ENCODE data around the gene DAZ2. TPM values are rescaled to one million over a fixed set of nuclear protein-coding genes. Genes with fewer than 3 reads are reported as not detected.
"Not testable (repeated sequence)": the region's sequence is repeated elsewhere in the genome, so short reads cannot be mapped to it uniquely, and the experiment has no call there.

The DAZ2 gene
- total and polyA plus RNA-seq, 10 of the 15 experiments (the other 5 are each of a cell fraction or from before 2014, with no cell fraction given), result not detected

- CTCF ChIA-PET; POLR2A ChIA-PET; in situ Hi-C loops (cut with MboI); H3K79me2 ChIP-seq (ENCODE audit: control insufficient read depth, insufficient read depth, low read length); intact Hi-C loops (cut with micrococcal nuclease; ENCODE audit: unreplicated experiment); ATAC-seq; H2AFZ ChIP-seq (ENCODE audit: control insufficient read depth, low read depth, low read length); H3K27me3 ChIP-seq (replicated peaks in 1 of 2; ENCODE audit: control insufficient read depth in 2 of 2, insufficient read depth in 2 of 2, low read length in 1 of 2); H3K4me2 ChIP-seq (ENCODE audit: control insufficient read depth, insufficient read depth); DNase-seq (ENCODE audit: low read depth, low spot score); H3K9me3 ChIP-seq (replicated peaks; ENCODE audit: control insufficient read depth, insufficient read depth, low read length); H3K4me1 ChIP-seq (ENCODE audit: control insufficient read depth, insufficient read depth, low read length); H4K20me1 ChIP-seq (ENCODE audit: control insufficient read depth, insufficient read depth); FAIRE-seq; H3K36me3 ChIP-seq (ENCODE audit: control insufficient read depth in 2 of 2, insufficient read depth in 2 of 2, low read length in 1 of 2); H3K4me3 ChIP-seq; SMC1A ChIA-PET (ENCODE audit: uncharacterized antibody, unreplicated experiment); RAD21 ChIA-PET (ENCODE audit: unreplicated experiment); H3K9ac ChIP-seq (ENCODE audit: control insufficient read depth, insufficient read depth, low read length); BruUV-seq (replicated peaks); H3K27ac ChIP-seq (ENCODE audit: control insufficient read depth, insufficient read depth): not testable (repeated sequence)
- WGBS (ENCODE audit: insufficient coverage, insufficient replicate concordance, low lambda C conversion rate, missing lambda C conversion rate), result no CpG with 5 or more reads among the region's 4 CpGs
Observed at GRCh38 chrY:23209802-23210495, 9.4 kb upstream of the DAZ2 start.

GRCh38 chrY:23210681-23211080, 8.7 kb upstream of the DAZ2 start:
- SMC1A ChIA-PET (ENCODE audit: uncharacterized antibody, unreplicated experiment); H3K9ac ChIP-seq (ENCODE audit: control insufficient read depth, insufficient read depth, low read length); ATAC-seq; in situ Hi-C loops (cut with MboI); FAIRE-seq; H3K79me2 ChIP-seq (ENCODE audit: control insufficient read depth, insufficient read depth, low read length); H4K20me1 ChIP-seq (ENCODE audit: control insufficient read depth, insufficient read depth); intact Hi-C loops (cut with micrococcal nuclease; ENCODE audit: unreplicated experiment); H2AFZ ChIP-seq (ENCODE audit: control insufficient read depth, low read depth, low read length); POLR2A ChIA-PET; BruUV-seq (replicated peaks); H3K27ac ChIP-seq (ENCODE audit: control insufficient read depth, insufficient read depth); H3K4me2 ChIP-seq (ENCODE audit: control insufficient read depth, insufficient read depth); RAD21 ChIA-PET (ENCODE audit: unreplicated experiment); CTCF ChIA-PET; H3K36me3 ChIP-seq (ENCODE audit: control insufficient read depth in 2 of 2, insufficient read depth in 2 of 2, low read length in 1 of 2); H3K4me1 ChIP-seq (ENCODE audit: control insufficient read depth, insufficient read depth, low read length); H3K9me3 ChIP-seq (replicated peaks; ENCODE audit: control insufficient read depth, insufficient read depth, low read length); H3K4me3 ChIP-seq; DNase-seq (ENCODE audit: low read depth, low spot score); H3K27me3 ChIP-seq (replicated peaks in 1 of 2; ENCODE audit: control insufficient read depth in 2 of 2, insufficient read depth in 2 of 2, low read length in 1 of 2): not testable (repeated sequence)
- no CpG with 5 or more reads among the region's 4 CpGs for WGBS (ENCODE audit: insufficient coverage, insufficient replicate concordance, low lambda C conversion rate, missing lambda C conversion rate)

Other genes starting within 250 kb of the DAZ2 start
- not detected in 2 replicates for gene BPY2, start 235.3 kb upstream of the DAZ2 start, total RNA-seq (2014; rRNA removed)
- gene BPY2, start 235.3 kb upstream of the DAZ2 start, total RNA-seq (2014; rRNA removed; fragmentation: Illumina TruSeq; extraction: Trizol), result not detected in 2 replicates
- not detected in 2 replicates for gene BPY2, start 235.3 kb upstream of the DAZ2 start, total RNA-seq (2021)
- not detected in 2 replicates for gene BPY2, start 235.3 kb upstream of the DAZ2 start, polyA plus RNA-seq (2011; rRNA removed)
- gene BPY2, start 235.3 kb upstream of the DAZ2 start, polyA plus RNA-seq (2014; fragmentation: Illumina TruSeq; extraction: Trizol), result not detected in 2 replicates
- gene BPY2, start 235.3 kb upstream of the DAZ2 start, polyA plus RNA-seq (2014; fragmentation: Nextera tagmentation; extraction: Ambion mirVana), result not detected
- not detected in 2 replicates for gene BPY2, start 235.3 kb upstream of the DAZ2 start, polyA plus RNA-seq (2014; rRNA removed)
- gene BPY2, start 235.3 kb upstream of the DAZ2 start, polyA plus RNA-seq (2016; fragmentation: Nextera tagmentation; extraction: Ambion mirVana), result not detected
- not detected in 2 replicates for gene DAZ1, start 20.5 kb upstream of the DAZ2 start, total RNA-seq (2014; rRNA removed)
- gene DAZ1, start 20.5 kb upstream of the DAZ2 start, total RNA-seq (2014; rRNA removed; fragmentation: Illumina TruSeq; extraction: Trizol), result not detected in 2 replicates
- gene DAZ1, start 20.5 kb upstream of the DAZ2 start, total RNA-seq (2021), result not detected in 2 replicates
- not detected in 2 replicates for gene DAZ1, start 20.5 kb upstream of the DAZ2 start, polyA plus RNA-seq (2011; rRNA removed)
- gene DAZ1, start 20.5 kb upstream of the DAZ2 start, polyA plus RNA-seq (2014; fragmentation: Illumina TruSeq; extraction: Trizol), result not detected in 2 replicates
- not detected for gene DAZ1, start 20.5 kb upstream of the DAZ2 start, polyA plus RNA-seq (2014; fragmentation: Nextera tagmentation; extraction: Ambion mirVana)
- not detected in 2 replicates for gene DAZ1, start 20.5 kb upstream of the DAZ2 start, polyA plus RNA-seq (2014; rRNA removed)
- not detected for gene DAZ1, start 20.5 kb upstream of the DAZ2 start, polyA plus RNA-seq (2016; fragmentation: Nextera tagmentation; extraction: Ambion mirVana)